ENCODE measurements around the gene TEX52.

DNA sequence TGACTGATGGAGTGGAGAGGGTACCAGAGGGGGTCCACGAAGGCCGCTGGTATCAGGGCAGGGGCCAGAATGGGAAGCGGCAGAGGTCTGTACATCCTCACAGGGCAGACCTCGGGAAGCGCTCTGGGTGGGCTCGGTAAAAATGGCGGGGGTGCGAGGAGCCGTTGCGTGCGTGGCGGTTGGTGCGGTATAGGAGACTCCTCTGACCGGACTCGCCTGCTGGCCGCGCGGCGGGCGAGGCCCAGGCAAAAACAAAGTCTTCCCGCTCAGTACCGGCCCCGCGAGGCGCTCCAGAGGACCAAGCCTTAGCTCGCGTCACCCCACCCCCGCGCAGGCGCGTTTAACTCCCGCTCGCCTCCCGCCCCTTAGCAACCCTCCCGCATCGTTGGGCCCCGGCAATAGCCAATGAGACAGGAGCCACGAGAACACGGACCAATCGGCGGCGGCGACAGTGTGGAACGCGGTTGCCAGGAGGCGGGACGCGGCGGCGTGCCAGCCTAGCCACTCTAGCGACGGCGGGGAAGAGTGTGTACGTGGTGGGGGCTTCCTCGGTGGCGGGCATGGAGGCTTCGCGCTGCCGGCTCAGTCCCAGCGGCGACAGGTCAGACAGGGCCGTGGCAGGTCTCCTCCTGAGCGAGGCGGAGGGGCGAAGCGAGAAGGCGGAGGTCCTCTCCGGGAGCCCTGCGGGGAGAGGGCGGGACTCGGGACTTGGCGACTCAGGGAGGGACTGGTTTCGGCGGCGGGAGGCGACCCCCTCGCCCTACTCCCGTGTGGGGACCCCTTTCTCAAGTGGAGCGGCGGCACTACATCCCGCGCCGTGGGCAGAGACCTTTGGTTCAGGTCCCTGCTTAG lies 33.8 kb upstream of the TEX52 start, which contains the start of gene TULP3:
- TF ChIP-seq, protein P1, sequence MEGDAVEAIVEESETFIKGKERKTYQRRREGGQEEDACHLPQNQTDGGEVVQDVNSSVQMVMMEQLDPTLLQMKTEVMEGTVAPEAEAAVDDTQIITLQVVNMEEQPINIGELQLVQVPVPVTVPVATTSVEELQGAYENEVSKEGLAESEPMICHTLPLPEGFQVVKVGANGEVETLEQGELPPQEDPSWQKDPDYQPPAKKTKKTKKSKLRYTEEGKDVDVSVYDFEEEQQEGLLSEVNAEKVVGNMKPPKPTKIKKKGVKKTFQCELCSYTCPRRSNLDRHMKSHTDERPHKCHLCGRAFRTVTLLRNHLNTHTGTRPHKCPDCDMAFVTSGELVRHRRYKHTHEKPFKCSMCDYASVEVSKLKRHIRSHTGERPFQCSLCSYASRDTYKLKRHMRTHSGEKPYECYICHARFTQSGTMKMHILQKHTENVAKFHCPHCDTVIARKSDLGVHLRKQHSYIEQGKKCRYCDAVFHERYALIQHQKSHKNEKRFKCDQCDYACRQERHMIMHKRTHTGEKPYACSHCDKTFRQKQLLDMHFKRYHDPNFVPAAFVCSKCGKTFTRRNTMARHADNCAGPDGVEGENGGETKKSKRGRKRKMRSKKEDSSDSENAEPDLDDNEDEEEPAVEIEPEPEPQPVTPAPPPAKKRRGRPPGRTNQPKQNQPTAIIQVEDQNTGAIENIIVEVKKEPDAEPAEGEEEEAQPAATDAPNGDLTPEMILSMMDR (IDR thresholded peaks at IDR 0.05) = no peak
- TF ChIP-seq POLR2A (IDR thresholded peaks at IDR 0.05) = peak in 1 of 2 donors; percentile 83

All from suprapubic skin (tissue), 3 donors.